NCI-H1417 (cell line): ENCODE data around the gene GSK3A.

Experiments used
- DNase-seq, 3 experiments: peaks; one replicate each; lab custom pipeline; 2025; lab: John Stamatoyannopoulos, UW

The GSK3A gene

DNA sequence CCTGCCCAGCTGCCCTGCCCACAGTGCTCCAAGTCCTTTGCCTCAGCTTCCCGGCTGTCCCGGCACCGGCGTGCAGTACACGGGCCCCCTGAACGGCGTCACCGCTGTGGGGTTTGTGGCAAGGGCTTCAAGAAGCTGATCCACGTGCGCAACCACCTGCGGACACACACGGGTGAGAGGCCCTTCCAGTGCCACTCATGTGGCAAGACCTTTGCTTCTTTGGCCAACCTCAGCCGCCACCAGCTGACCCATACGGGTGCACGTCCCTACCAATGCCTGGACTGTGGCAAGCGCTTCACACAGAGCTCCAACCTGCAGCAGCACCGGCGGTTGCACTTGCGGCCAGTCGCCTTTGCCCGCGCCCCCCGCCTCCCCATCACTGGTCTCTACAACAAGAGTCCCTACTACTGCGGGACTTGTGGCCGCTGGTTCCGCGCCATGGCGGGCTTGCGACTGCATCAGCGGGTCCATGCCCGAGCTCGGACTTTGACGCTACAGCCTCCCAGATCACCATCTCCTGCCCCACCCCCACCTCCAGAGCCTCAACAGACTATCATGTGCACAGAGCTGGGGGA lies 16.6 kb downstream of the GSK3A start:
- DNase-seq, result no peak

DNA sequence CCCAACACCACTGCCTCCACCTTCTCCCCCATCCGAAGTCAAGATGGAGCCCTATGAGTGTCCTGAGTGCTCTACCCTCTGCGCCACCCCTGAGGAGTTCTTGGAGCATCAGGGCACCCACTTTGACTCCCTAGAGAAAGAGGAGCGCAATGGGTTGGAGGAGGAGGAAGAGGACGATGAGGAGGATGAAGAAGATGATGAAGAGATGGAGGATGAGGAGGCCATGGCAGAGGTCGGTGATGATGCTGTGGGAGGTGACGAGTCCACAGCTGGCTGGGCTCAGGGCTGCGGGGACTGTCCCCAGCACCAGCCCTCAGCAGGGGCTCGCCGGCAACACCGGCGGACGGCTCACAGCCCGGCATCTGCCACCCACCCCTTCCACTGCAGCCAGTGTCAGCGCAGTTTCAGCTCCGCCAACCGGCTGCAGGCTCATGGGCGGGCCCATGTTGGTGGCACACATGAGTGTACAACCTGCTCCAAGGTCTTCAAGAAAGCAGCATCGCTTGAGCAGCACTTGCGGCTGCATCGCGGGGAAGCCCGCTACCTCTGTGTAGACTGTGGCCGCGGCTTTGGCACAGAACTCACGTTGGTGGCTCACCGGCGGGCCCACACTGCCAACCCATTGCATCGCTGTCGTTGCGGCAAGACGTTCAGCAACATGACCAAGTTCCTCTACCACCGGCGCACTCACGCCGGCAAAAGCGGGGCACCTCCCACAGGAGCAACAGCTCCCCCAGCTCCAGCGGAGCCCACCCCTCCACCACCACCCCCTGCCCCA lies 17.3 kb downstream of the GSK3A start:
- no peak for DNase-seq

DNA sequence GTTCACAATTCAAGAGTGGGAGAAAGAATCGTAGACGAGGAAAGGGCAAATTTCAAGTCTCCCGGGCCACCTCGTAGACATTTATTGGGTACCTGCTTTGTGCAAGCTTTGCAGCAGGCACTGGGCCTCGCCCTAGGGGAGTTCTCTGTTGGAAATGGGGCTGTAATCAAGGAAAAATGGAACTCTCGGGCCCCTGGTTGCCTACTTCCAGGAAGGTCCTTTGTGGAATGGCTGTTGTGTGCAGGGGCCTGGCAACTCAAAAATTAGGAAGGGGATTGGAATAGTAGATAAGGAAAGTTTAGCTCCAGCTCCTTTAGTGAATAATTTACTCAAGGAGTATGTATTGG lies 21.7 kb downstream of the GSK3A start:
- DNase-seq, result no peak

DNA sequence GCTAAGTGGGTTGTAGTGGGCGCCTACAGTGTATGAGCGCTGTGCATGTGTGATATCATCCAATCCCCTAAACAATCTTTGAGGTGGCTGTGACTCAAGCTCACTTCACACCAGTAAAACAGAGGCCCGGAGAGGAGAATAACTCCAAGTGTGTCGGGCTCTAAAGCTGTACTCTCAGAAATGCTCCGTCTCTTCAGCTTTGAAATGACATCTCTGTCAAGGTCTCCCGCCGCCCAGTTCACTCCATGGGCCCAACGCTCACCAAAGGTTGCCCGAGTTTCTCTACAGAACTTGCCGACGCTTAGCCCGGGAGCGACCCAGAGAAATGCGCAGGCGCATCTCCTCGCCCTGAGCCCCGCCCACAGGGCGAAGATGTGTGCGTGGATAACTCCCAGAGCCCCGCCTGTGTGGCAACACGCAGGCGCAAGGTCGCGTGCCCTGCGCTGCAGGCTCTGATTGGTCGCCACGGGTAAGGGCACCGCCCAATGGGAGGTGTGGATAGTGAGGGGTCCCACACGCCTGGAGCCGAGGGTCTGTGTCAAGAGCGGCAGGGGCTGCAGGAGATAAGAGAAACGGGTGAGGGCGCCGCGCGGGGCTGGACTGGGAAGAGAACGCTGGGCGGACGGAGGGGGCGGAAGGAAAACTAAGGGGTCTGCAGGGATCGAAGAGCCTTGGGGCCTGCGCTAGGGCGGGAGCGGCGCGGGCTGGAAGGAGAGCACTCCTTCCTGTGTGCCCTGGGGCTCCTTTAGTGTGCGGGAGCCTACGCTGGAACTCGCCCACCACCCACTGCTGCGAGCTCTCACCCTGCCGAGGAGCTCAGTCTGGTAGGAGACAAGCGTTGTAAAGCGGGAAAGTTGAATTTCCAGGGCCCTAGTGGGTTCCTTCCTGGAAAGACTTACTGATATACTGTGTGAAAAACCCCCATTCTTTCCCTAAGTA lies 22.3 kb downstream of the GSK3A start, which contains the start of gene ZNF526:
Gene ZNF526, plus strand, starts transcription at position 501 of the 939 bp plus-strand sequence. CDS start 4,092 bp downstream, outside the sequence.
- DNase-seq, result peak; percentile 96 to 99 (median 98)

DNA sequence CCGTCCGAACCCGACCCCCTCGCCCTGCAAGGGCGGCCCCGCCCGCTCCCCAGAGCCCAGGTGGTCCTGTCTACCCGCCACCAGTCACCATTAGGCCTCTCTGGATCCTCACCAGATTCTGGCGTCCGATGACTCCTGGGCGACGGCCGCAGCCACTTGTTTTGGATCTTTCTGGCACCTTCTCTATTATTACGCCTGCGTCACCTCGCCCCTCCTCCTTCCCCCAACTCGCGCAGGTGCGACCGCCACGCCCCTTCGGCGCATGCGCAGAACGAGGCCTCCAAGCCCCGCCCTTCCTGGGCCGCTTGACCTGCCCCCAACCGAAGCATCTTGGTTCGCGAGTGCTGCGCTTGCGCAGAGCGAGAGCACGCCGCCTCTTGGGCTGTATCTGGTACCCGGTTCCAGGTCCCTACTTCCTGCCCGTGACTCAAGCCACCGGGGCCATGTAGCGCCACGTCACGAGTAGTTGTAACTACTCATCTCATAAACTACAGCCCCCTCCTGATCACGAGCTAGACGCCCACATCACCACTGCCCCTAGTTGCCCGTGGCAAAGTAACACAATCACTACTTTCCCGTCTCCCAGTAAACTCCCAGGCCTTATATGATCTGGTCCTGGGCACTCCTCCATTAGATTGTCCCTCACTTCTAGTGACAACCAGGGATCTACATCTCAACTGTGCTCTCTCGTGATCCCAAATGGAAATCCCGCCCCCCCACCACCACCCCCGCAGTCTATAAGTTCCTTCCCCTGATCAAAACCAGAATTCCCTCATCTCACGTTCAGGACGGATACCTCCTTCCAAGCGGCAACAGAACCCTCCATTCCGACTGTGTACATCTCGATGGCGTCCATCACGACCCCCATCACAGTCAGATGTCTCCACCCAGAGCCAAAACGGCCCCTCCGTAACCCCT lies 24.6 kb downstream of the GSK3A start, which contains the start of gene DEDD2:
Gene DEDD2, minus strand, starts transcription at position 158 of the 918 bp plus-strand sequence. CDS start 670 bp downstream, outside the sequence.
- DNase-seq, result peak; percentile 95 to 99 (median 97)

DNA sequence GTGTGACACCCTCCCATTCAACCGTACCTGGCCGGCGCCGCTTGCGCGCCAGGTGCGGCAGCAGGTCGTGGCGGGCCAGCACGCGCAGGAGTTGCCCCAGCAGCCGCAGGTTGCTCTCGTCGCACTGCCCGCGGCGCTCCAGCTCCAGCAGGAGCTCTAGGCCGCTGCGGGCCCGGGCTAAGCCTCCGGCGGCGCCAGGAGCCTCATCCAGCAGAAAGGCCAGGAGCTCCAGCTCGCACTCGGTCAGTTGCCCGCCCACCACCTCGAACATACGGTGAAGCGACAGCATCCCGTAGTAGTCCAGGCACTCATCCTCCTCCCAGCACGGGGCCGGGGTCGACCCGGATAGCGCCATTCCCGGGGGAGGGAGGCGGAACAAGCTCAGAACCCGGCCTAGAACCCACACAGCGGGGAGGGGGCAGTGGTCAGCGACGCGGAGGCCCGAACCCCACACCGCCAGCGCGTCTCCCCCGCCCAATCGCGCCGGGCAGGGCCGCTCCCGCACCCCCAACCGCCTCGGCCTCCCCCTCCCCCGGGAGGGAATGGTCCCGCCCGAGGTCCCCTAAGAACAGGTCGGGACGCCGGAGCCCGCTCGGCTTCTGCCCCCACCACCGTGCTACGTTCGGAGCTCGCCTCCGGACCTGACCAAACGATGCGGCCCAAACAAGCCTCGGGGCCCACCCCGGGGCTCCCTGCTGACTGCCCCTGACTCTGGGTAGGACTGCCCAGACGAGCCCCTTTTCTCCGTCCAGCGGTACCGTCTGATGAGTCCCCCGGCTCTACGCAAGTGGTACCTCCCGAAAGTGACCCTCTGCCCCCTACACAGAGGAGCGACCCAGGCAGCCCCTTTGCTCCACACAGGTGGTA lies 25.5 kb downstream of the GSK3A start:
- DNase-seq, result peak; percentile 50 to 76 (median 74)

DNA sequence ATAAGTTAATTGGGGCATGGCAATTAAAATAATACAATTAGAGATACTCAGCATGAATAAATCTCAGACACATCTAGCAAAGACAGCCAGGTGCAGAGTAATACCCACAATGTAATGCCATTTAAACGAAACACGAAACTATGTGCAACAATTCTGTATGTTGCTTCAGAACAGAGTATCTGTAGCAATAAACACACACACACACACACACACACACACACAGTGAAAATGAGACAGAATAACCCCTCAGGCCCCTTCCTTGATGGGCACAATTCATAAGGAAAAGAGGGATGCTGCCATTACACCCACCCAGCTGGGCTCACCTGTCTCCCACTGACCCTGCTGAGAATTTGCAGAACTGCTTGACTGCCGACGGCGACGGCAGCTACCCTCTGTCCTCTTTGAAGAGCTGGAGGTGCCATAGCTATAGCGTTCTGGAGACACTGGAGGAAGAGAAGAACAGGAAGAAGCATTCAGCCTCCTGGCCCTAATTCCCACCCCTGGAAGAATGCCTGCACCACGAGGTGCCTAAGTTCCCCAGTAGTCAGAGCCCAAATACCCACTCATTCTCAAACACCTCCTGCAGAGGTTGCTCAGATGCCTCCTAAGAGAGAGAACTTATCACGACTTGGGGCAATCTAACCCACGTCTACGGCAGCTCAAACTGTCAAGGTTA lies 27.5 kb downstream of the GSK3A start:
- no peak for DNase-seq

DNA sequence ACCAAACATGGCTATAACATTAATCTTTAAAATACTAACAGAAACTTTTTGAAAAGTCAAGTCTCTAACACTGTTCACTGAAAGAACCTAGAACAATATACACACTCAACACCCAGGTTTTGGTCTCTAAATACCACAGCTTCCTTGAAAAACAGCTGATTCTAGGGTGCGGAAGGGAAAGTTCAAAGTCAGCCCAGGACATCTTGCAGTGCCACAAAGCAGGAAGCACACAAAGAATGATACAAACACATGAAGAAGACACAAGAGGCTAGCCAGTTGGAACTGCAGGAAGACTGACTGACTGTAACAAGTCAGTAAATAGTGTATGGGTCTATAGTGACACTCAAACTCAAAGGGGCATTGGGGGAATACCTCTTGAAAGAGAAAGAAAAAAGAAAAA lies 29.5 kb downstream of the GSK3A start:
- DNase-seq, result no peak

DNA sequence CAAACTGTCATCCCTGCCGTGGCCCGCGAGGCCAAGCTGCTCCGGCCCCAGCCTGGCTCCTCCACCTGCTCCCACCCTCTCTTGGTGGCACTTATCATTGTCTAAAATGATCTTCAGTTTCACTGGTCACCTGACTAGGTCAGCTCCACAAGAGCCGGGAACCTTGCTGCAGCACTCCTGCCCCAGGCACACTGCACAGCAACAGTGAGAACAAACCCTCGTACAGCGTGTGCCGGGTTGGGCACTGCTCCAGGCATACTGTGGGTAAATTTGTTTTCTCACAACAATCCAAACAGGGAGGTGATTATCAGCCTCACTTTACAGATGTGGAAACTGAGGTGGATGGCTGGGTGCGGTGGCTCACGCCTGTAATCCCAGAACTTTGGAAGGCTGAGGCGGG lies 33.8 kb downstream of the GSK3A start:
- DNase-seq, result peak in 1 of 3 experiments; percentile 21

DNA sequence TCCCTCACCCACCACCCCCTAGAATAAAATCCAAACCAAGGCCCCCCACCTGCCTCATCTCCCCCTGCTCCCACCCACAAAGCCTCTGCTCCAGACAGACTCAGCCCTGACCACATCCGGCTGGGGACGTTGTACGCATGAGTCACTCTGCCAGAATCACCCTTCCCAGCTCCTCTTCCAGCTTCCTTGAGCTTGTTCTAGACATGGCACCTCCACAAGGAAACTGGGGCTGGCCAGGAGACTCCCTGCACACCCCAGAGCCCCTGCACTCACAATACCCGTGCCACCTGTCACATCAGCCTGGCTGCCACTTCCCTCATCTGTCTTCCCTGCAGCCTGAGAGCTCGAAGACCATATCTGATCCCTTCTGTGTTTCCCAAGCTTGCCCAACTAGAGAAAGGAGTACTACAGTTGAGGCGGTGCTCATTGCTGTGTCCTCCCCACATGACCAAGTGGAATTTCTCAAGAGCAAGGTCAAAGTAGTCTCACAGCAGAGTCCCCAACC lies 34.6 kb downstream of the GSK3A start:
- DNase-seq, result no peak

DNA sequence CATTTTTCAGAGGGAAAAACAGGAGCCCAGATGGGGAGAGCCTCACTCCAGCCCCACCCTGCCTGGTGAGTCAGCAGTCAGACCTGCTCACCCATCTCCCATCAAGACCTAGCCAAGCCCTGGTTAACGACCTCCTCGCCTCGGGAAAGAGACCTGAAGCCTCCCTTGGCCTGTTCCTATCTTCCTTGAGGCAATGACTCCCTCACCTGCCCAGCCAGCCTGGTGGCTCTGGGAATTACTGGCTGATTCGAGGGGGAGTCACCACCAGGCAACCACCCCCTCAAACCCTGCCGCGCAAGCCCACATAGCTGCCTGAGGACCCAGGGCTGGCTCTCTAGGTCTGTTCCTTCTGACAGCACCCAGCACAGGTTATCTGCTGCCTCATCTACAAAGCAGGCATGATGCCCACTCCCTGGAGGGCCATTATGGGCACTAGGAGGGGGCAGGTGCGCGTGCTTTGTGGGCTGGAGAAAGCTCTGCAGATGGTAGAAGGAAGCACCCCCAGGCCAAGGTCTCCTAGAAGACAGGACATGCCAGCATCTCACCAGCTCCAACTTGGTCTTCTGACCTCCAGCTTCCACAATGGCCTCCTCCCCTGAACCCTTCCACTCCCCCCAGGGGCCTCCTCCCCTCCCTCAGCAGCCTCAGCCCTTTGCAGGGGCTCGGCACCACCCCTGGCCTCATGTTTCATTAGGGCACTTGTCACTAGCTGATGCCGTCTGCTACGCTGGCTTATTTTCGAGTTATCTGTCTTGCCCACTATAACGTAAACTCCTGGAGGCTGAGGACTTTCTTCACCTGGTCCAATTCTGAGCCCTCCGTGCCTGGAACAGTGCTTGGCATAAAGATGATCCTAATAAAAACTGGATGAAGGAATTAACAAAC lies 35.3 kb downstream of the GSK3A start:
- DNase-seq, result no peak

DNA sequence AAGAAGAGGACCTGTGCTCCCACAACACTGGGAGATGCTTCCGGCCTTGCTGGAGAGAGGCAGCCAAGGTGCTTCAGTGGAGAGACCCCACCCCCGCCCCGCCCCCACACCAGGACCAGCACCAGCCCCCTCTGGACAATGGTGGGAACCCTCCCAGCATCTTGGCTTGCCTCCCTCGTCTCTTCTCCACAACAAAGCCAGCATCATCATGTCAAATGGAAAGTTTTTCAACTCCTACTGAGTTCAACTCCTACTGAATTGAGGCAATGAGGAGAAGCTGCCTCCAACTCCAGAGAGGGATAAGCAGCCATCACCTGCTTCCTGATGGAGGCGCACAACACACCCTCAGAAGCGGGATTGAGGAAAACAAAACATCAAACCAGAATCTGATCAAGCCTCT lies 37.7 kb downstream of the GSK3A start:
- DNase-seq, result no peak

DNA sequence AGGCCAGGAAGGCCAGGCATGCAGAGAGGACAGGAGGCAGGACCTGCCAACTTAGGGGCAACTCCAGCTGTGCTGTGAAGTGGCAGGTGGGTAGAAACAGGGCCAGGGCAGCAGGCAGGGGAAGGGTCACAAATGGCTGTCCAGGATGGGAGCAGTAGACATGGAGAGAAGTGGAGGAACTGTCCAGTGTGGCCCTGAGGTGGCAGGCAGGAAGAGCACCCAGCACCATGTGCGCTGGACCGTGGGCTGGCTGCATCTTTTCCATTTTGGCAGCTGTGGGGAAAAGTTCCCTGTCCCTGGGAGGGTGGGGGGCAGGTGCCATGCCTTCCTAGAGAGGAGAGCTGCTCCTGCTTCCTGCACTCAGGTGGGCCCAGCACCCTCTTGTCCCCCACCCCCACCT lies 38.7 kb downstream of the GSK3A start:
- no peak for DNase-seq

DNA sequence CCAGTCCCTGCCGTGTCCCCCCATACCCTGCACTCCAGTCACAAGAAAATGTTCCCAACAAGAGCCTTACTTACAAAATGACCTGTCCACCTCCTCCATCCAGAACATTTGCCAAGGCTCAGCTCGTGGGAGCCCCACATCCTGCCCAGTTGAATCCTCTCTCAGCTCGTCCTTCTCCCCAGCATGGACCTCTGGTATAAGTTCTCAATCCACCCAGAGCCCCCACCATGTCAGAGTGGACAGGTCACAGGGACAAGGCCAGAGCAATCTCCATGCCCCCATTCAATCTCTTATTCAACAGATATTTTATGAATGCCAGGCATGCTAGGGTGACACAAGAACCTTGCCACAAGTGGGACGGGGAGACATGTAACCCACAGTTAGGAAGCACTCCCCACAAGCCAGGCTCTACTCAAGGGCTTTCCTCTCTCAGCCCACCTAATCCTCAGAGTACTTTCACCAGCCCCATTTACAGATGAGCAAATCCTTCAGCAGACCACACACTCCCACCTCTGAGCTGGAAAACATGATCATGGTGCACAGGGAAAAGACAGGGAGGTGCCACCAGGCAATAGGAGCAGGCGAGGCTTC lies 40.0 kb downstream of the GSK3A start:
- DNase-seq, result no peak

DNA sequence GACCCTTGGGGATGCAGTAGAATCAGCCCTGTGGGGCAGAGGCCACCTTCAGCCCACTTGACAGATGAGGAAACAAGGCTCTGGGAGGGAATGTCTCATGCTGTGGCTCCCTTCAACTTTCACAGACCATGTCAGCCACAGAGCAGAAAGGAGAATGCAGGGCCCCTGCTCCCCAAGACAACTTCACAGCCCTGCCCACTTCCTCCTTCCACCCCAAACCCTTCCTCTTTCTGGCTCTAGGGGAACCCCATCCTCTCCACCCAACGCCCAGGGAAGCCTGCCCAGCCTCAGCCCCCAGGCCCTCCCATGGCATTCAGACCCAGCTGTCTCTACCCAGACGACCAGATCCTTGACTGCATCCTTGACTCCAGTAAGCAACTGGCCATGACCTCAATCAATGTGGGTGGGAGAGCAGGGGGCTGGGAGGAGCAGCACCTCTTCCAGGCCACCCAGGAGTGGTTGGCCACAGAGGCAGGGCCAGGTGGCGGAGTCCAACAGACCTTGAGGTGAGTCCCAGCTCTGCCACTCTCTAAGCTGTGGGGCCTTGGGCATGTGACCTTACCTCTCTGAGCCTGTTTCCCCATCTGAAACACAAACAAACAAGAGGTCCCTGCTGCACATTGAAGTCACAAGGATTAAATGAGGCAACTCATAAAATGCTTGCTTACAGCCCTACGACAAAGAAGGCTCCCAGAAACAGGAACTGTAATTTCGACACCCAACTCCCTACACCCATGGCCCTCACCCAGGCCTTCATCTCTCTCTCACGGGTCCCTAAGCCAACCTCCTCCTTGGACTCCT lies 40.7 kb downstream of the GSK3A start:
- no peak for DNase-seq

DNA sequence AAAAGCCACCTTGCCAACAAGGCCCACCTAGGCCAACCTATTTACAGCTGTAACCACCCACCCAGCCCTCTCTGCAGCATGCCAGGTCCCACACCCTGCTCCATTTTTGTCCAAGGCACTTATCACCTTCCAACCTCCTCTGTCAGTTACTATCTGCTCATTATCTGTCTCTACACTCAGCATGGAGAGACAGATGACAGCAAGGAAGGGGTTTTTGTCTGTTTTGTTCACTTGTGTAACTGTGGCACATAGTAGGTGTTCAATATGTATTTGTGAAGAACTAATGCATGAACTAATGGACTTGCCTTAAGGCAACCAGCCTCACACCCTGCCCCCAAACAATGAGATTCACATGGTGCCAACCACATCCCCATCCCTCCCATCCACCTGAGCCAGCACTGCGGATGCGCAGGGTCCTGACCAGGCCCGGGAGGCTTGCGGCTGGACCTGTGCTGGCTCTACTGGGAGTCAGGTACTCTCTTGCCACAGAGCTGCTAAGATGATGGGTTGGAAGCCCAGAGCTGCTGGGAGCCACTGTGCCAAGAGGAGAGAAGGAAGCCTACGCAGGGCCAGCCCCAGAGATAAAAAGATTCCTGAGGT lies 42.2 kb downstream of the GSK3A start:
- no peak for DNase-seq
